GM23338 (cell line): ENCODE measurements around the gene ELMO3. TPM values are rescaled to one million over a fixed set of nuclear protein-coding genes. Genes with fewer than 3 reads are reported as not detected.

Experiments used
- ATAC-seq: fragments of 200-7000 bp; cut with Tn5 transposase; 3 replicates; pipeline ENCODE4 v1.9.1; 2020
- DNase-seq: peaks from one replicate; pipeline ENCODE4 v3.0.0-alpha.2; 2015; ENCODE audit warnings: low spot score
- H2AFZ ChIP-seq: fragments of 200-600 bp; sonication (generic); 2 replicates; pipeline ENCODE4 v1.8.0; 2016; ENCODE audit warnings: antibody characterized with exemption, mild to moderate bottlenecking, moderate library complexity
- H3F3A ChIP-seq: fragments of 200-600 bp; sonication (generic); replicated peaks from 2 replicates; pipeline ENCODE4 v1.8.0; 2017; ENCODE audit warnings: antibody characterized with exemption, mixed run types, low read depth
- H3K27ac ChIP-seq: fragments of 200-600 bp; sonication (generic); 2 replicates; pipeline ENCODE4 v1.6.1; 2016; ENCODE audit warnings: low read depth
- H3K27me3 ChIP-seq: fragments of 200-600 bp; sonication (generic); 2 replicates; pipeline ENCODE4 v1.8.0; 2016; ENCODE audit warnings: mild to moderate bottlenecking, mixed run types, moderate library complexity; ENCODE audit not compliant: insufficient read depth
- H3K36me3 ChIP-seq: fragments of 200-600 bp; sonication (generic); 2 replicates; pipeline ENCODE4 v1.8.0; 2016; ENCODE audit warnings: mild to moderate bottlenecking; ENCODE audit not compliant: insufficient read depth
- H3K4me1 ChIP-seq: fragments of 200-600 bp; sonication (generic); 2 replicates; pipeline ENCODE4 v1.8.0; 2016; ENCODE audit warnings: mild to moderate bottlenecking, moderate library complexity; ENCODE audit not compliant: insufficient read depth
- H3K4me2 ChIP-seq: fragments of 200-600 bp; sonication (generic); 2 replicates; pipeline ENCODE4 v1.7.1; 2017; ENCODE audit warnings: mixed run types
- H3K4me3 ChIP-seq: fragments of 200-600 bp; sonication (generic); 2 replicates; pipeline ENCODE4 v1.6.1; 2016; ENCODE audit warnings: mixed run types
- H3K79me2 ChIP-seq: fragments of 200-600 bp; sonication (generic); replicated peaks from 2 replicates; pipeline ENCODE4 v1.8.0; 2017; ENCODE audit warnings: mild to moderate bottlenecking; ENCODE audit not compliant: insufficient read depth
- H3K9me2 ChIP-seq: fragments of 200-600 bp; sonication (generic); 2 replicates; pipeline ENCODE4 v1.8.0; 2017; ENCODE audit not compliant: insufficient read depth
- H4K20me1 ChIP-seq: fragments of 200-600 bp; sonication (generic); replicated peaks from 2 replicates; pipeline ENCODE4 v1.8.0; 2017; ENCODE audit warnings: mild to moderate bottlenecking; ENCODE audit not compliant: insufficient read depth
- H3K27ac Mint-ChIP-seq: 2 replicates; pipeline ENCODE4 v1.8.0; 2020; ENCODE audit warnings: inconsistent platforms, mild to moderate bottlenecking, moderate library complexity, mixed read lengths
- H3K27me3 Mint-ChIP-seq: 3 replicates; pipeline ENCODE4 v1.8.0; 2022; ENCODE audit warnings: low read depth, mild to moderate bottlenecking, moderate library complexity, mixed read lengths, inconsistent platforms; ENCODE audit not compliant: insufficient read depth, poor library complexity
- H3K36me3 Mint-ChIP-seq: 3 replicates; pipeline ENCODE4 v1.8.0; 2021; ENCODE audit warnings: low read depth, mild to moderate bottlenecking, inconsistent platforms, moderate library complexity, mixed read lengths
- H3K4me1 Mint-ChIP-seq: 3 replicates; pipeline ENCODE4 v1.8.0; 2020; ENCODE audit warnings: mild to moderate bottlenecking, inconsistent platforms, mixed read lengths
- H3K4me3 Mint-ChIP-seq: 3 replicates; pipeline ENCODE4 v1.8.0; 2021; ENCODE audit warnings: moderate library complexity, mild to moderate bottlenecking, inconsistent platforms, mixed read lengths
- H3K9me3 Mint-ChIP-seq: 3 replicates; pipeline ENCODE4 v1.8.0; 2020; ENCODE audit warnings: moderate library complexity, mild to moderate bottlenecking, inconsistent platforms, mixed read lengths
- EZH2 ChIP-seq: fragments of 200-600 bp; sonication (generic); IDR thresholded peaks from one replicate; pipeline ENCODE4 v1.8.0; 2017; ENCODE audit warnings: antibody characterized with exemption, mild to moderate bottlenecking, low read depth; ENCODE audit not compliant: unreplicated experiment
- EZH2phosphoT487 ChIP-seq: fragments of 200-600 bp; sonication (generic); IDR thresholded peaks from one replicate; pipeline ENCODE4 v1.8.1; 2018; ENCODE audit warnings: antibody characterized with exemption; ENCODE audit not compliant: unreplicated experiment
- POLR2AphosphoS5 ChIP-seq: IDR thresholded peaks from 2 replicates; pipeline ENCODE4 v1.6.1; 2016; ENCODE audit warnings: antibody characterized with exemption, low read depth
- STAT1 ChIP-seq: IDR thresholded peaks from one replicate; pipeline ENCODE4 v1.6.1; 2016; ENCODE audit warnings: antibody characterized with exemption; ENCODE audit not compliant: unreplicated experiment
- ZNF114 ChIP-seq: fragments of 250-450 bp; sonication (Bioruptor Pico); IDR thresholded peaks from 2 replicates; pipeline ENCODE4 v1.5.0; 2020; ENCODE audit warnings: mild to moderate bottlenecking, moderate library complexity
- ZNF331 ChIP-seq: fragments of 250-450 bp; sonication (Bioruptor Pico); IDR thresholded peaks from 2 replicates; pipeline ENCODE4 v1.5.0; 2020; ENCODE audit warnings: low read depth, mild to moderate bottlenecking, moderate library complexity
- polyA plus RNA-seq: library from polyadenylated mRNA; unstranded; fragments of >200 nt; fragmentation: Nextera tagmentation; extraction: Ambion mirVana; gene quantifications from 2 replicates; pipeline ENCODE4 v1.2.1, GENCODE V29; 2016
- total RNA-seq: library from RNA; depleted of rRNA; stranded (reverse); fragments of >200 nt; shearing (Covaris generic); gene quantifications from 2 replicates; pipeline ENCODE4 v1.2.3, GENCODE V29; 2014
- TF ChIP-seq, protein P1 (sequence below): IDR thresholded peaks from one replicate; pipeline ENCODE4 v1.6.1; 2018; ENCODE audit warnings: antibody characterized with exemption; ENCODE audit not compliant: unreplicated experiment
- TF ChIP-seq, protein P2 (sequence below): IDR thresholded peaks from 2 replicates; pipeline ENCODE4 v1.6.1; 2016; ENCODE audit warnings: antibody characterized with exemption
- TF ChIP-seq, protein P3 (sequence below): fragments of 250-450 bp; sonication (Bioruptor Pico); IDR thresholded peaks from 2 replicates; pipeline ENCODE4 v1.5.0; 2020; ENCODE audit warnings: mild to moderate bottlenecking, moderate library complexity

ELMO3 gene
- total and polyA plus RNA-seq, 2 experiments from 2014 or later, result 4.7 to 16.2 TPM

DNA sequence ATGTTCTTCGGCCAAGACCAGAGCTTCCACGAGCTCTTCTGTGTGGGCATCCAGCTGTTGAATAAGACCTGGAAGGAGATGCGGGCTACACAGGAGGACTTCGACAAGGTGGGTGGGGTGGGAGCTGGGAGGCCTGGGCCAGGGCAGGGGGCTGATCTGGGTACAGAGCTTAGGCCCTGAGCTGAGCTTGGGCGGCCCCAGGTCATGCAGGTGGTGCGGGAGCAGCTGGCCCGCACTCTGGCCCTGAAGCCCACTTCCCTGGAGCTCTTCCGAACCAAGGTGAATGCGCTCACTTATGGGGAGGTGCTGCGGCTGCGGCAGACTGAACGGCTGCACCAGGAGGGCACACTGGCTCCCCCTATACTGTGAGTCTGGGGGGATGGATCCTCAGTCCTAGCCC lies 3.5 kb downstream of the ELMO3 start (continued):
- TF ChIP-seq, protein P1, sequence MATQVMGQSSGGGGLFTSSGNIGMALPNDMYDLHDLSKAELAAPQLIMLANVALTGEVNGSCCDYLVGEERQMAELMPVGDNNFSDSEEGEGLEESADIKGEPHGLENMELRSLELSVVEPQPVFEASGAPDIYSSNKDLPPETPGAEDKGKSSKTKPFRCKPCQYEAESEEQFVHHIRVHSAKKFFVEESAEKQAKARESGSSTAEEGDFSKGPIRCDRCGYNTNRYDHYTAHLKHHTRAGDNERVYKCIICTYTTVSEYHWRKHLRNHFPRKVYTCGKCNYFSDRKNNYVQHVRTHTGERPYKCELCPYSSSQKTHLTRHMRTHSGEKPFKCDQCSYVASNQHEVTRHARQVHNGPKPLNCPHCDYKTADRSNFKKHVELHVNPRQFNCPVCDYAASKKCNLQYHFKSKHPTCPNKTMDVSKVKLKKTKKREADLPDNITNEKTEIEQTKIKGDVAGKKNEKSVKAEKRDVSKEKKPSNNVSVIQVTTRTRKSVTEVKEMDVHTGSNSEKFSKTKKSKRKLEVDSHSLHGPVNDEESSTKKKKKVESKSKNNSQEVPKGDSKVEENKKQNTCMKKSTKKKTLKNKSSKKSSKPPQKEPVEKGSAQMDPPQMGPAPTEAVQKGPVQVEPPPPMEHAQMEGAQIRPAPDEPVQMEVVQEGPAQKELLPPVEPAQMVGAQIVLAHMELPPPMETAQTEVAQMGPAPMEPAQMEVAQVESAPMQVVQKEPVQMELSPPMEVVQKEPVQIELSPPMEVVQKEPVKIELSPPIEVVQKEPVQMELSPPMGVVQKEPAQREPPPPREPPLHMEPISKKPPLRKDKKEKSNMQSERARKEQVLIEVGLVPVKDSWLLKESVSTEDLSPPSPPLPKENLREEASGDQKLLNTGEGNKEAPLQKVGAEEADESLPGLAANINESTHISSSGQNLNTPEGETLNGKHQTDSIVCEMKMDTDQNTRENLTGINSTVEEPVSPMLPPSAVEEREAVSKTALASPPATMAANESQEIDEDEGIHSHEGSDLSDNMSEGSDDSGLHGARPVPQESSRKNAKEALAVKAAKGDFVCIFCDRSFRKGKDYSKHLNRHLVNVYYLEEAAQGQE, result no peak
- TF ChIP-seq, protein P2, sequence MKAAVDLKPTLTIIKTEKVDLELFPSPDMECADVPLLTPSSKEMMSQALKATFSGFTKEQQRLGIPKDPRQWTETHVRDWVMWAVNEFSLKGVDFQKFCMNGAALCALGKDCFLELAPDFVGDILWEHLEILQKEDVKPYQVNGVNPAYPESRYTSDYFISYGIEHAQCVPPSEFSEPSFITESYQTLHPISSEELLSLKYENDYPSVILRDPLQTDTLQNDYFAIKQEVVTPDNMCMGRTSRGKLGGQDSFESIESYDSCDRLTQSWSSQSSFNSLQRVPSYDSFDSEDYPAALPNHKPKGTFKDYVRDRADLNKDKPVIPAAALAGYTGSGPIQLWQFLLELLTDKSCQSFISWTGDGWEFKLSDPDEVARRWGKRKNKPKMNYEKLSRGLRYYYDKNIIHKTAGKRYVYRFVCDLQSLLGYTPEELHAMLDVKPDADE, result no peak
- no peak for TF ChIP-seq POLR2AphosphoS5
- TF ChIP-seq EZH2phosphoT487, result no peak

- no peaks in the 10 kb centered on the region for H3K36me3 ChIP-seq
- peaks cover 7% of the 10 kb centered on the region; the same call in 1 of the 2 replicates for H3F3A ChIP-seq
- no peaks in the 10 kb centered on the region; the same call in 1 of the 2 replicates for H4K20me1 ChIP-seq
- no peaks in the 10 kb centered on the region for H3K79me2 ChIP-seq
- H3K4me3 ChIP-seq, result no peak overlapping the region
- H3K27me3 Mint-ChIP-seq, result peaks cover 15% of the 10 kb centered on the region
- no peak overlapping the region for H3K27ac ChIP-seq
- no peak for ATAC-seq
- no peak for DNase-seq
- H3K9me2 ChIP-seq, result no peaks in the 10 kb centered on the region
- peaks cover 11% of the 10 kb centered on the region for H3K4me1 Mint-ChIP-seq
- H3K27ac Mint-ChIP-seq, result no peak overlapping the region
- no peaks in the 10 kb centered on the region for H3K27me3 ChIP-seq
- TF ChIP-seq, protein P2, result no peak
- TF ChIP-seq POLR2AphosphoS5, result no peak
- TF ChIP-seq EZH2, result no peak
- no peak for TF ChIP-seq ZNF114 (CRISPR knock-in tag)
- TF ChIP-seq ZNF331 (CRISPR knock-in tag), result no peak
- TF ChIP-seq STAT1, result no peak
- TF ChIP-seq, protein P3, sequence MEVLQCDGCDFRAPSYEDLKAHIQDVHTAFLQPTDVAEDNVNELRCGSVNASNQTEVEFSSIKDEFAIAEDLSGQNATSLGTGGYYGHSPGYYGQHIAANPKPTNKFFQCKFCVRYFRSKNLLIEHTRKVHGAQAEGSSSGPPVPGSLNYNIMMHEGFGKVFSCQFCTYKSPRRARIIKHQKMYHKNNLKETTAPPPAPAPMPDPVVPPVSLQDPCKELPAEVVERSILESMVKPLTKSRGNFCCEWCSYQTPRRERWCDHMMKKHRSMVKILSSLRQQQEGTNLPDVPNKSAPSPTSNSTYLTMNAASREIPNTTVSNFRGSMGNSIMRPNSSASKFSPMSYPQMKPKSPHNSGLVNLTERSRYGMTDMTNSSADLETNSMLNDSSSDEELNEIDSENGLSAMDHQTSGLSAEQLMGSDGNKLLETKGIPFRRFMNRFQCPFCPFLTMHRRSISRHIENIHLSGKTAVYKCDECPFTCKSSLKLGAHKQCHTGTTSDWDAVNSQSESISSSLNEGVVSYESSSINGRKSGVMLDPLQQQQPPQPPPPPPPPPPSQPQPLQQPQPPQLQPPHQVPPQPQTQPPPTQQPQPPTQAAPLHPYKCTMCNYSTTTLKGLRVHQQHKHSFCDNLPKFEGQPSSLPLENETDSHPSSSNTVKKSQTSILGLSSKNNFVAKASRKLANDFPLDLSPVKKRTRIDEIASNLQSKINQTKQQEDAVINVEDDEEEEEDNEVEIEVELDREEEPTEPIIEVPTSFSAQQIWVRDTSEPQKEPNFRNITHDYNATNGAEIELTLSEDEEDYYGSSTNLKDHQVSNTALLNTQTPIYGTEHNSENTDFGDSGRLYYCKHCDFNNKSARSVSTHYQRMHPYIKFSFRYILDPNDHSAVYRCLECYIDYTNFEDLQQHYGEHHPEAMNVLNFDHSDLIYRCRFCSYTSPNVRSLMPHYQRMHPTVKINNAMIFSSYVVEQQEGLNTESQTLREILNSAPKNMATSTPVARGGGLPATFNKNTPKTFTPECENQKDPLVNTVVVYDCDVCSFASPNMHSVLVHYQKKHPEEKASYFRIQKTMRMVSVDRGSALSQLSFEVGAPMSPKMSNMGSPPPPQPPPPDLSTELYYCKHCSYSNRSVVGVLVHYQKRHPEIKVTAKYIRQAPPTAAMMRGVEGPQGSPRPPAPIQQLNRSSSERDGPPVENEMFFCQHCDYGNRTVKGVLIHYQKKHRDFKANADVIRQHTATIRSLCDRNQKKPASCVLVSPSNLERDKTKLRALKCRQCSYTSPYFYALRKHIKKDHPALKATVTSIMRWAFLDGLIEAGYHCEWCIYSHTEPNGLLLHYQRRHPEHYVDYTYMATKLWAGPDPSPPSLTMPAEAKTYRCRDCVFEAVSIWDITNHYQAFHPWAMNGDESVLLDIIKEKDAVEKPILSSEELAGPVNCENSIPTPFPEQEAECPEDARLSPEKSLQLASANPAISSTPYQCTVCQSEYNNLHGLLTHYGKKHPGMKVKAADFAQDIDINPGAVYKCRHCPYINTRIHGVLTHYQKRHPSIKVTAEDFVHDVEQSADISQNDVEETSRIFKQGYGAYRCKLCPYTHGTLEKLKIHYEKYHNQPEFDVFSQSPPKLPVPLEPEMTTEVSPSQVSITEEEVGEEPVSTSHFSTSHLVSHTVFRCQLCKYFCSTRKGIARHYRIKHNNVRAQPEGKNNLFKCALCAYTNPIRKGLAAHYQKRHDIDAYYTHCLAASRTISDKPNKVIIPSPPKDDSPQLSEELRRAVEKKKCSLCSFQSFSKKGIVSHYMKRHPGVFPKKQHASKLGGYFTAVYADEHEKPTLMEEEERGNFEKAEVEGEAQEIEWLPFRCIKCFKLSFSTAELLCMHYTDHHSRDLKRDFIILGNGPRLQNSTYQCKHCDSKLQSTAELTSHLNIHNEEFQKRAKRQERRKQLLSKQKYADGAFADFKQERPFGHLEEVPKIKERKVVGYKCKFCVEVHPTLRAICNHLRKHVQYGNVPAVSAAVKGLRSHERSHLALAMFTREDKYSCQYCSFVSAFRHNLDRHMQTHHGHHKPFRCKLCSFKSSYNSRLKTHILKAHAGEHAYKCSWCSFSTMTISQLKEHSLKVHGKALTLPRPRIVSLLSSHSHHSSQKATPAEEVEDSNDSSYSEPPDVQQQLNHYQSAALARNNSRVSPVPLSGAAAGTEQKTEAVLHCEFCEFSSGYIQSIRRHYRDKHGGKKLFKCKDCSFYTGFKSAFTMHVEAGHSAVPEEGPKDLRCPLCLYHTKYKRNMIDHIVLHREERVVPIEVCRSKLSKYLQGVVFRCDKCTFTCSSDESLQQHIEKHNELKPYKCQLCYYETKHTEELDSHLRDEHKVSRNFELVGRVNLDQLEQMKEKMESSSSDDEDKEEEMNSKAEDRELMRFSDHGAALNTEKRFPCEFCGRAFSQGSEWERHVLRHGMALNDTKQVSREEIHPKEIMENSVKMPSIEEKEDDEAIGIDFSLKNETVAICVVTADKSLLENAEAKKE, result no peak
- H3K4me3 Mint-ChIP-seq, result no peak overlapping the region
- peaks cover 9% of the 10 kb centered on the region for H3K4me1 ChIP-seq
- peaks cover 10% of the 10 kb centered on the region; the same call in 2 of the 3 replicates for H3K36me3 Mint-ChIP-seq
- no peak overlapping the region for H2AFZ ChIP-seq
- H3K4me2 ChIP-seq, result no peak overlapping the region
- H3K9me3 Mint-ChIP-seq, result no peaks in the 10 kb centered on the region
Observed at GRCh38 chr16:67202956-67203493, 4.1 kb downstream of the ELMO3 start.
